ENCODE data around the gene PRRC1. TPM values are rescaled to one million over a fixed set of nuclear protein-coding genes. Genes with fewer than 3 reads are reported as not detected.

The PRRC1 gene
- total and polyA plus RNA-seq, 2 experiments from 2014 or later = 53.9 to 105 TPM

GRCh38 chr5:127517110-127517479 is 345 bp upstream of the PRRC1 start:
- Histone ChIP-seq H3K4me2 (peak overlapping the region; percentile 85), H3K9me3 (ENCODE audit: low read depth) (no peaks in the 10 kb centered on the region), H3K79me2 (peaks cover 43% of the 10 kb centered on the region), H4K20me1 (ENCODE audit: insufficient read depth, poor library complexity, severe bottlenecking) (peaks cover 38% of the 10 kb centered on the region), H3K9me2 (replicated peaks; ENCODE audit: insufficient read depth) (no peaks in the 10 kb centered on the region), H3K27me3 (no peaks in the 10 kb centered on the region), H2AFZ (peak overlapping the region; percentile 100), H3K4me3 (peak overlapping the region; percentile 98), H3K27ac (peak overlapping the region; percentile 99), H3K4me1 (ENCODE audit: insufficient read depth) (peaks cover 23% of the 10 kb centered on the region), H3K36me3 (replicated peaks; ENCODE audit: insufficient read depth, low read depth) (no peaks in the 10 kb centered on the region)
- no peak for TF ChIP-seq EZH2phosphoT487 (IDR thresholded peaks at IDR 0.05; ENCODE audit: low read depth, severe bottlenecking, unreplicated experiment)
- TF ChIP-seq CTCF (IDR thresholded peaks at IDR 0.05; ENCODE audit: poor library complexity) = no peak
- TF ChIP-seq EZH2 (IDR thresholded peaks at IDR 0.05; ENCODE audit: borderline replicate concordance) = no peak
- no peak for DNase-seq (ENCODE audit: low spot score)
- WGBS (ENCODE audit: low lambda C conversion rate, missing lambda C conversion rate) = 7% methylated on average over 9 of the region's 9 CpGs

- Histone ChIP-seq H4K20me1 (ENCODE audit: insufficient read depth, poor library complexity, severe bottlenecking) (peaks cover 50% of the 10 kb centered on the region), H3K79me2 (peaks cover 54% of the 10 kb centered on the region)
- DNase-seq (ENCODE audit: low spot score) = no peak
These were observed 830 bp downstream of the PRRC1 start for GRCh38 chr5:127518319-127518621.

GRCh38 chr5:127519527-127519926 is 2.1 kb downstream of the PRRC1 start:
- Histone ChIP-seq H3K4me2 (peak overlapping the region; percentile 85), H3K4me1 (ENCODE audit: insufficient read depth) (peaks cover 23% of the 10 kb centered on the region), H3K9me3 (ENCODE audit: low read depth) (no peaks in the 10 kb centered on the region), H3K4me3 (peak overlapping the region; percentile 98), H4K20me1 (ENCODE audit: insufficient read depth, poor library complexity, severe bottlenecking) (peaks cover 59% of the 10 kb centered on the region), H3K79me2 (peaks cover 67% of the 10 kb centered on the region), H3K36me3 (replicated peaks; ENCODE audit: insufficient read depth, low read depth) (no peaks in the 10 kb centered on the region), H3K9me2 (replicated peaks; ENCODE audit: insufficient read depth) (no peaks in the 10 kb centered on the region), H3K27ac (no peak overlapping the region), H3K27me3 (no peaks in the 10 kb centered on the region), H2AFZ (no peak overlapping the region)
- no peak for DNase-seq (ENCODE audit: low spot score)
- 84% methylated on average over 4 of the region's 4 CpGs for WGBS (ENCODE audit: low lambda C conversion rate, missing lambda C conversion rate)
- TF ChIP-seq EZH2phosphoT487 (IDR thresholded peaks at IDR 0.05; ENCODE audit: low read depth, severe bottlenecking, unreplicated experiment) = no peak
- TF ChIP-seq CTCF (IDR thresholded peaks at IDR 0.05; ENCODE audit: poor library complexity) = no peak
- TF ChIP-seq EZH2 (IDR thresholded peaks at IDR 0.05; ENCODE audit: borderline replicate concordance) = no peak

More at GRCh38 chr5:127518319-127518621, 830 bp downstream of the PRRC1 start:
- Histone ChIP-seq H3K9me2 (replicated peaks; ENCODE audit: insufficient read depth) (no peaks in the 10 kb centered on the region), H3K4me2 (peak overlapping the region; percentile 85), H3K36me3 (replicated peaks; ENCODE audit: insufficient read depth, low read depth) (no peaks in the 10 kb centered on the region), H3K27ac (peak overlapping the region; percentile 99), H3K4me1 (ENCODE audit: insufficient read depth) (peaks cover 23% of the 10 kb centered on the region), H3K27me3 (no peaks in the 10 kb centered on the region), H2AFZ (peak overlapping the region; percentile 100), H3K9me3 (ENCODE audit: low read depth) (no peaks in the 10 kb centered on the region), H3K4me3 (peak overlapping the region; percentile 98)
- TF ChIP-seq CTCF (IDR thresholded peaks at IDR 0.05; ENCODE audit: poor library complexity) (no peak), EZH2phosphoT487 (IDR thresholded peaks at IDR 0.05; ENCODE audit: low read depth, severe bottlenecking, unreplicated experiment) (no peak), EZH2 (IDR thresholded peaks at IDR 0.05; ENCODE audit: borderline replicate concordance) (no peak)
- 4% methylated on average over 10 of the region's 10 CpGs for WGBS (ENCODE audit: low lambda C conversion rate, missing lambda C conversion rate)

Data from hepatocyte (in vitro differentiated cells).